Stimulated activated CD8-positive, alpha-beta memory T cell treated with anti-CD3 and anti-CD28 coated beads, Interleukin-12 subunit alpha, Interleukin-12 subunit beta, amount 100 ng/mL, for 24 hours (primary cell): Measurements from ENCODE around the gene FBXO2.

Source experiments
- DNase-seq: peaks from one replicate; pipeline ENCODE4 v3.0.0-alpha.2; 2020; ENCODE audit errors: extremely low read depth

Gene FBXO2

DNA sequence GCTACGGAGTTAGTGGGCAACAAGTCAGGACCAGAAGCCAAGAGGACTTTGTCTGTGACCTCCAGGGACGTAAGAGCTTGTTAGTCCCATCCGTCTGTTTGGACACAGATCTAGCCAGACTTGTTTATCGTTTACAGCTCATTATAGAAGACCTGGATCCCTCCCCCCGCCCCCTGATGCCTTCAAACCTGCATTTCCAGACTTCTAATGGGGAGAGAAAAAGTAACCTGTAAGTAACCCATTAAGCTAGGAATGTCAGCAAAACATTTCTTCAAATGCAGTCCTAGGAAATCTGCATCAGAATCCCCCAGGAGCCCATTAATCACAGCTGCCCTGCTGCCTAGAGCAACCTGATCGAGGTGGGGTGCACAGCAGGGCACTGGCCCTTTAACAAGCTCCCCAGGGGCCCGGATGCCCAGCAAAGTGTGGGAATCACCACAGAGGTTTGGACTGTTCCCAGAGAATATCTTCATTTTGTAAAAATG lies 28.1 kb upstream of the FBXO2 start:
- no peak for DNase-seq

DNA sequence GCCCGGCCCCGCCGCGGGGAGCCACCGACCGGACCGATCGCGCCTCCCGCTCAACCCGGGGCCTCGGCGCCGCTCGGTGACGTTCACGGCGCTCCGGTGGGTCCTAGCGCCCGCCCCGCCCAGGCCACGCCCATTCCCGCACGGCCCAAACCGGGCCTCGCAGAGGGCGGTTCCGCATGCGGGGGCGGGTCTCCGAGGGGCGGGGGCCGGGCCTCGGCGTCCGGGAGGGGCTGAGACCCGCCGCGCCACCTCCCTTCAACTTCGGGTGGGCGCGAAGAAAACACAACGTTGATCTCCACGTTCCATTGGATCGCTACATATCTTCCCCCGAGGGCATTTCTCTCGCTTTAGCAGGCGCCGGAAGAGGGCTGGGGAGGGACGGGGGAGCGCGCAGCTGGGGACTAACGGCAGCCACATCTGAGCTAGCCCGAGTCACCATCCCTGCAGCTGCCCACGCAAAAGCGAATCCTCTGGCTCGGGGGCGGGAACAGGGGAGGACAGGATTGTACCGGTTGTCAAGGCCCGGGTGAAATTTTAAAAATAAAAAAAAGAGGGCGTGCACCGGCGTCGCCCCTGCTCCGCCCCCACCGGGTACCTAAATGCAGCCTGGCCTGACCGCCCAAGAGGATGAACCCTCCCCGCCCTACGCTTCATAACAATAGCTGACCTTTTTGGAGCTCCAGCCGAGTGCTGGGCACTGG lies 27.0 kb upstream of the FBXO2 start, which contains the start of gene MAD2L2:
TSS of gene MAD2L2 (minus strand) at position 78 of the 701 bp plus-strand sequence. CDS start 547 bp downstream, outside the sequence.
- DNase-seq: peak; percentile 77

DNA sequence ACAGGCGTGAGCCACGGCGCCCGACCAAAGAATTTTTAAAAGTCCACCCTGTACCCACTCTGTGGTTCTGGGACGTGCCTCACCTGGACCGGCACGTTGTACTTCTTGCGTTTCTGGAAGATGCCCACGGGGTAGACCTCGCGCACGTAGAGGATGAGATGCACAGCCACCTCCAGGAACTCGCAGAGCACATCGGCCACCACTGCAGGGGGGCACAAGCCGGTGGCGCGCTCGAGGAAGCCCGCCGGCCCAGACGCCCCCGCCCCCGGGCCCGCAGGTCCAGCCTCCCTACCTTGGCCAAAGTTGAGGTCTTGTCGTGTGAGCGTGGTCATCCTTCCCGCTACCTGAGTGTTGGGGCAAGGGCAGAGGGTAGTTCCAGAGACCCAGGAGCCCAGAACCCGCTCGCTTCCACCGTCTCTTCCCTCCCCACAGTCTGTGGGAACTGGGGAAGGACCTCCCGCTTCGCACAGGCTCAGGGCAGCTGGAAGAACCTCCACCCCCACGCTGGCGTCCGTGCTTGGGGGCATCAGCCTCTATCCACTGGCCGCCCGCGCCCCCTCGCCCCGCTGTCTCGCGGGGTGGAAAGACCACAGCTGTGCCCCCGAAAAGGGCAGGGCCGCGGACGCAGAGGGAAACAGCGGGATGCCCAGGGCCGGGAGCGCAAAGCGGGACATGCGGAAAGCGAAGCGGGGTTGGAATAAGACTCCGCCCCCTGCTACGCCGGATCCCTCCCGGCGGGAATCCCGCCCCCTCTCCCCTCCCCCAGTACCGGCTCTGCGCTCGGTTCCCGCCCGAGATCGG lies 26.2 kb upstream of the FBXO2 start:
- DNase-seq: no peak

DNA sequence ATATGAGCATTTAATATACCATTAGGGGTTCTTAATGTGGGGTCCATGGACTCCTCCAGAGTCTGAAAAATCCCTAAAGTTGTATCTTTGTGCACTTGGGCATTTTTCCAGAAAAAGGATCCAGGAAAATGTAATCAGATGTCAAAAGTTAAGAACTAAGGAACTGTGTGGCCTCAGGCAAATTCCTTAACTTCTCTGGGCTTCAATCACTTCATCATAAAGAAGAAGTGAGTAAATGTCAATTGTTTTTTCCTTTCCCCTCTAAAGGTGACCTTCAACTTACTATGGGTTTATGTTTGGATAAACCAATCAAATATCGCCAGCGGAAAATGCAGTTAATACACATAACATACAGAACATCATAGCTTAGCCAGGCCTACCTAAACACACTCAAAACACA lies 24.2 kb upstream of the FBXO2 start:
- DNase-seq: no peak

DNA sequence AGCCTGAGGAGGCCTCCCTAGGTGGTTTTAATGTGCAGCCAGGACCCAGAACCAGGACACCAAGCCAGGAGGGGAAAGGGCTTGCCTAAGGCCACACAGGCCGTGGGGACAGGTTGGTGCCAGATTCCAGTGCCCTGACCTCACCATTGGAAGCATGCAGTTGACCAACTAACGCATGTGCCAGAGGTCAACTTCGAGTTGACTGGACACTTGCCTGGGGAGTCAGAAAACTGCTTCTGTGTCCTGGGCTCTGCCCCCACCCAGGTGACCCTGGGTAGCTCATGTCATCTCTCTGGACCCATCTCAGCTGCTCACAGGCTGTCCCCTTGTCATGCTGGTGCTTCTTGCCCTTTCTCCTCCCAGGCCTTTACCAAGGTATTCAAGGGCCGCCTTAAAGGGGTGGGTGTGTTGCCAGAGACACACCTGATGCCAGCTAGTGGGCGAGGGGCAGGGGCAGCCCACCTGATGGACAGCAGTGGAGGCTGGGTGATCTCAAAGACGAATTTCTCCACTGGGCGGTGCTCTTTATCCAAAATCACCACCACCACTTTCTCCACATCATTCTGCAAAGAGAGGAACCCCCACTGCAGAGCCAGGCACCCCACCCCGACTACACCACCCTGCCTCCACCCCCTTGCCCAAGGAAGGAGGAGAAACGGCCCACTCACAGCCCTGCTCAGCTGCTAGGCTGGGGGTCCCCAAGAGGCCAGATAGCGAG lies 22.3 kb upstream of the FBXO2 start:
- DNase-seq: no peak

DNA sequence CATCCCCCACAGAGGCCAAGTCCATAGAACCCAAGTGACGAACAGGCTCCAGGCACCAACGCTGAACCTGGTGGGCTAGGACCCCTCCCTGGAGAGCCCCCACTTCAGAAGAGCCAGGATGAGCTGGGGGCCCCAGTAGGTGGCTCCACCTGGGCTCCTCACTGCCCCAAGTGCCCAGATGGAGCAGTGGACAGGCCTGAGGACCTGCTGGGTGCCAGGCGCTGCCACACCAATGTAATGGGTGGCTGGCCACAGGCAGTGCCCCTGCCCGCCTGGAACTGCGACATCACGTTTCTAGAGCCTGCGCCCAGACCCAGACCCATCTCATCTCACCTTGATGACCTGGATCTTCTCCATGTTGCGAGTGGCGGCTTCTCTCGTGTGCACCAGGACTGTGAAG lies 21.1 kb upstream of the FBXO2 start:
- no peak for DNase-seq

DNA sequence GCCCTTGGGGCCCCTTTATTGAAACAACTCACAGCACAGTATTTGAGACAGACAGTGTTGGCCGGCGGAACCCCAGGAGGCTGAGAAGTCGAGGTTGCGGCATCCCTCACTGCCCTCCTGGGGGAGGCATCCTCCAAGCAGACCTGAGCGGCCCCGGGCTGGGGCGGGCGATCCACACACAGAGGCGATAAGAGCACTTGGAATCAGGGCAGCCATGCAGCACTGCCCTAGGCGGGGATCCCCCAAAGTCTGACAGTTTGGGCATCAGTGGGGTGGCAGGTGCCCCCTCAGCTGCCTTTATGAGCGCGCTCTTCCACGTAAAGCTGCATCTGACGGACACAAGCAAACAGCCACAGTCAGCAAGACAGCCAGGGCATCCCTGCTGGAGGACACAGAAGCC lies 20.3 kb upstream of the FBXO2 start:
- no peak for DNase-seq

DNA sequence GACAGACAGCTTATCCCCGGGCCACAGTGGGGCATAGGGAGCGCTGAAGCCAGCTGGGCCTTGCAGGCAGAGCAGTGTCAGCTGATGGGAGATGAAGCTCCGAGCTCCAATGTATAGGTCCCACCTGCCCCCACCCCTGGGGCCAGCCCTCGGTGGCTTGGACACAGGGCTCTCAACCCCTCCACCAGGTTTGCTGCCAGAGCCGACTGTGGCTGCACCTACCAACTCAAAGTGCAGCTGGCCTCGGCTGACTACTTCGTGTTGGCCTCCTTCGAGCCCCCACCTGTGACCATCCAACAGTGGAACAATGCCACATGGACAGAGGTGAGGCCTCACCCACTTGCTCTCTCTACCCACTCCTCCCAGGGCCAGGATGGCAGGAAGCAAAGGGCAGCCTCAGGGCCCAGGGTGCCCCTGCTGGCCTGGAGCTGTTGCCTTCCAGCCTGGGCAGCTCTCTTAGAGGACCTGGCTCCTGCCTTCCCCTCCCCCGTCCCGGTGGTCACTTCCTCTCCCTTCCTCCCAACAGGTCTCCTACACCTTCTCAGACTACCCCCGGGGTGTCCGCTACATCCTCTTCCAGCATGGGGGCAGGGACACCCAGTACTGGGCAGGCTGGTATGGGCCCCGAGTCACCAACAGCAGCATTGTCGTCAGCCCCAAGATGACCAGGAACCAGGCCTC lies 19.0 kb upstream of the FBXO2 start:
- no peak for DNase-seq

DNA sequence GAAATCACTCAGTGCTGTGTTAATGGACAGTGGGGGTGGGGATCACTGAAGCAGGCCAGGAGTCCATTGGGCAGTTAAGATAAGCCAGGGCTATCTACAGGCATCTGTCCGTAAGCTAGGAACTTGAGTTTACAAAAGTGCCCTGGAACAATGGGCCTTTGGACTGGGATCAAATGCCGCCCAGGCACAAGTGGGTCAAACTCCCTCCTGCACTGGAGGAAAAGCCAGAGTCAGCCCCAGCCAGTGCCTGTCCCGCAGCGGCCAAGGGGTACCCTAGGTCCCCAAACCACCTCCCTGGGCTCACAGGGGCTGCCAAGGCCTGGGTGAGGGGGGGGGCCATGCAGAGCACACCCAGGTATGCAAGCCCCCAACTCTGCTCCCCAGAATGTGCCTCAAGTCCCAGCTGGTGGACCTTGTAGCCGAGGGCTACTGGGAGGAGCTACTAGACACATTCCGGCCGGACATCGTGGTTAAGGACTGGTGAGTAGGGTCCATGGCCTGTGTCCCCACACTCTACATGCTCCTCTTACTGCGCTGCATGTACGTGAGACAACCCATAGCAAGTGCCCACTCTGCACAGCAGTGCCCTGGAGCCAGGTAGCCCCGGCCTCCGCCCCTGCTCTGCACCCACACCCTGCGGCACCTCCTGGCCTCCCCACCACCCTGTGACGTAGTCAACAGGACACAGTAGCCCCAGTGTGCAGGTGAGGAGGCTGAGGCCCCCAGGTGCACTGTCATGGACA lies 17.5 kb upstream of the FBXO2 start:
- DNase-seq: no peak

DNA sequence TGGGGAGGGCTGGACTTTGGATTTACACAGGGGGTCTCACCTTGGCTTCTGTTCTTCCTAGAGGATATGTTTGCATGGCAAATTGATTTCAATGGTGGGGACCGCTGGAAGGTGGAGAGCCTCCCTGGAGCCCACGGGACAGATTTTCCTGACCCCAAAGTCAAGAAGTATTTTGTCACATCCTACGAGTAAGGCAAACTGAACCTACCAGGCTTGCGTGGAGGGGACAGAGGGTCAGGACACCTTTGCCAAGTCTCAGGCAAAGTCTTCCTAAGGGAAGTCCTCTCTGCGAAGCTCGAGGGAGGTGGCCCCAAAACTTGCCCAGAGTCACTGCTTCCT lies 16.9 kb upstream of the FBXO2 start:
- no peak for DNase-seq

DNA sequence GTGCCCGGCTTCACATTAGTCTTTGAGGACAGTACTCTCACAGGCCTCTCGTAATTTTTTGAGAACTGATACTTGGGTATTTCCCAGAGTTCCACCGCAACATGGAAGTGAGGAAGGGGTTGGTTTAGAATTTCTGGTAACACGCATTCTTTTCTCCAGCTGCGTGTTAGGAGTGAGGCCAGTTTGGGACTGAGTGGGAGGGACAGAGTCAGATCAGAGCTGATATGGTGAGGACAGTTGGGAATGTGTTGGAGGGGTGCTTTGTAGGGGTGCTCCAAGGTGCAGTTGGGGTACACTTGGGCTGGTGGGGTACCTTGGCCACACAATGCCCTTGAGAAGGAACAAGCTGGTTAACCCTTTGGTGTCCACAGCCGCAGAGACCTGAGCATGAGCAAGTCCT lies 16.5 kb upstream of the FBXO2 start:
- DNase-seq: no peak

DNA sequence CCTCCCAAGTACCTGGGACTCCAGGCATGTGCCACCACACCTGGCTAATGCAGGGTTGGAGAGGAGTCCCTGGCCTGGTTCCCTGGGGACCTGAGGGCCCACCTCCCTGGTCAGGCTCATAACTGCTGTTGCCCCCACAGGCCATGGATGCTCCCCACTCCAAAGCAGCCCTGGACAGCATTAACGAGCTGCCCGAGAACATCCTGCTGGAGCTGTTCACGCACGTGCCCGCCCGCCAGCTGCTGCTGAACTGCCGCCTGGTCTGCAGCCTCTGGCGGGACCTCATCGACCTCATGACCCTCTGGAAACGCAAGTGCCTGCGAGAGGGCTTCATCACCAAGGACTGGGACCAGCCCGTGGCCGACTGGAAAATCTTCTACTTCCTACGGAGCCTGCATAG lies 14.3 kb upstream of the FBXO2 start:
- DNase-seq: no peak

DNA sequence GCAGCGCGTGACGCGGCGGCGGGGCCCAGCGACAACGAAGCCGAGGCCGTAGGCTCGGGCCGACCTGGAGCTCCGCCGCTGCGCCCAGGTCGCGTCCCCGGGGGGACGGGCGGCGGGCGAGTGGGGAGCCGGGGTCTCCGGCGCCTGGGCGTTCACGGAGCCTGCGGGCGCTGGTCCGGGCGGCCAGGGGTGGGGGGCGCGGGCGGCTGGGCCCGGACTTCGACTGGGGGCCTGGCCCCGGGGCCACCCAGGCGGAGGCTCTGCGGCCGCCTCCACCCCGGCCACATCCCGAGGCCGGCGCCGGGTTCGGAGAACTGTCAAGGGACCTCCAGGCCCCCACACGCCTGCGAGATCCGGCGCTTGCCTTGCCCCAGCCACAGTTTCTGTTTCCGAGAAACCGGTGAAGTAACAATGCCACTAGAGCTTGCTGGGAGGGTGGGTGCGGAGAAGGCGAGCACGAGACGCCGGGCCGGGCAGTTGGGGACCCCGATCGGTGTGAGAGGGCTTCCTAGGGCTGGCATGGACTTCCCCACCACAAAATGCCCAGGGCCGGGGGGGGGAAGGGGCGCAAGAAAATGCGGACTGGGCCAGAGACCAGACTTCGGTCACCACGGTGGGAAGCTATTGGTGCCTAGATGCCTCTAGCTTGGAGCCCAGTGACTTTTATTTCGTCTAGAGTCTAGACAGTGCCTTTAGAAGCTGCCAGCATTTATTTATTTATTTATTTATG lies 10.3 kb upstream of the FBXO2 start:
- DNase-seq: no peak

DNA sequence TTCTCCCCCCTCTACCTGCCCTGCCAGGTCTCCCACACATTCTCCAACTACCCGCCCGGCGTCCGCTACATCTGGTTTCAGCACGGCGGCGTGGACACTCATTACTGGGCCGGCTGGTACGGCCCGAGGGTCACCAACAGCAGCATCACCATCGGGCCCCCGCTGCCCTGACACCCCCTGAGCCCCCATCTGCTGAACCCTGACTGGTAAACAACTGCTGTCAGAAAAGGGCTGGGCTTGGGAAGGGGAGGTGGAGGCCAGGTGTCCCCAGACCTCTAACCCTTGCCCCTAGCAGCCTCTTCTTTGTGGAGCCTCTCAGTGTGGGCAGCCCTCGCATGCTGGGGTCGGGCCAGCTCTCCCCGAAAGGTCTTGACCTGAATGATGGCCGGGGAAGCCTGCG lies 6.9 kb upstream of the FBXO2 start:
- DNase-seq: no peak

DNA sequence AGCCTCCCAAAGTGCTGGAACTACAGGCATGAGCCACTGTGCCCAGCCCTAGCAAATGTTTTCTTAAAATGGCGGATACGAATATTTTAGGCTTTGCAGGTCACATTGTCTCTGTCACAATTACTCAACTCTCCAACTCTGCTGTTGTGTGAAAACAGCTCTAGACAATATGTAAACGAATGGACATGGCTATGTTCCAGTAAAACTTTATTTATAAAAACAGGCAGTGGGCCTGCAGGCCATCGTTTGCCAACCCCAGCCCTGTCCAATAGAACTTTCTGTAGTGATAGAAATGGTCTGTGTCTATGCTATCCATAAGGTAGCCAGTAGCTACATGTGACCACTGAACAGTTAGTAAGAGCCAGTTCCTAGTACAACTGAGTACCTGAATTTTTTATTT lies 5.5 kb upstream of the FBXO2 start:
- no peak for DNase-seq

DNA sequence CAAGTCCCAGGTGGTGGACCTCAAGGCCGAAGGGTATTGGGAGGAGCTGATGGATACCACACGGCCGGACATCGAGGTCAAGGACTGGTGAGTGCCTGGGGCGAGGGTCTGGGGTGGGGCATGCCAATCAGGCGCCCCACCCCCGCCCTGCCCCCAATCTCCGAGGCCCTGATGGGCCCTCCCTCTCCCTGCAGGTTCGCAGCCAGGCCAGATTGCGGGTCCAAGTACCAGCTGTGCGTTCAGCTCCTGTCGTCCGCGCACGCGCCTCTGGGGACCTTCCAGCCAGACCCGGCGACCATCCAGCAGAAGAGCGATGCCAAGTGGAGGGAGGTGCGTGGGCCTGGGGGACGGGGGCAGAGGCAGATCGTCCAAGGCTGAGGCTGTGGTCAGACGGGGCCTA lies 4.3 kb upstream of the FBXO2 start:
- no peak for DNase-seq

DNA sequence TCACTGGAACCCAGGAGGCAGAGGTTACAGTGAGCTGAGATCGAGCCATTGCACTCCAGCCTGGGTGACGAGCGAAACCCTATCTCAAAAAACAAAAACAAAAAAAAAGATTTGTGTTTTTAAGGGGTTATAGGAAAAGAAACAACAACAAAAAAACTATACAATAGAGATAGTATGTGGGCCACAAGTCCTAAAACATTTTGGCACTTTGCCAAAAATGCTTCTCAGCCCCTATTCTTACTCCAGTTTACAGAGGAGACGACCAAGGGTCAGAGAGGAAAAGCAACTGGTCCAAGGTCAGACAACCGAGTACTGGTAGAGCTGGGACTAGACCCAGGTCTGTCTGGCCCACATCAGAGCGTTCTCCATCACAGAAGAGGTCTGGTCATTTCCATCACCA lies 3.4 kb upstream of the FBXO2 start:
- DNase-seq: no peak

DNA sequence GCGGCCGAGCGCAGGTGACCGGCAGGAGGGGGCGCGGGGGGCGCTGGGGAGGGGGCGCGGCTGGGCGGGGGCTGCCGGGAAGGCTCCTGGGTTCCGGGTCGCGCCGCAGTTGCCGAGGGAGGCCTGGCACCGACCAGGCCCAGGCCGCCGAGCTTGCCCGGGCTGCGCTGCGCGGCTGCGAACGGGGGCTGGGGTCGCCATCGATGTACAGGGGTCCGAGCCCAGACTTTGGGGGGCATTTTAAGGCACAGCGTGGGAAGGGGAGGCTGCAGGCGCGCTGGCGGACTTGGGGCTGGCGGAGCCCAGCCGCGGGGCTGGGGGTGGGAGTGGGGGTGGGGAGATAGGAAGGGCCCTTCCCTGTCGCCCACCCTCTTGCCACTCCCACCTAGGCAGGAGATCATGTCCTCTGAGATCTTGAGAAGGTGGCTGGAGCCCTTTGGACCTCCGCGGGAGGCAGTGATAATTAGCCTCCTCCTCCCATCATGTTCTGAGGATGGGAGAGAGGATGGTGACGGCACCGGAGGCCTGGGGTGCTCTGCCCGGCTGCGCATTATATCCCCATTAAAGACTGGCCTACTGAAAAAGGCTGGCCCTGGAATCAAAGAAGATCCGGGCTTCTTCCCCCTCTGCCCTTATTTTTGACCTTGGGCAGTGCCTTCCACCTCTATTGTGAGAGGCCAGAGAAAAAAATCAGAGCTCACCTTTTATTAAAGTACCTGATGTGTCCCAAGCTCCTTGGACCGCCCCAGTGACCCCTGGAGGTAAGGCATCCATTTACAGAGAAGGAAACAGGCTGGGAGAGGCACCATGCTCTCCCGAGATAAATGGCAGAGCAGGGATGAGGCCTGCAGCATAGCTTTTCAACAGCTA lies 945 bp upstream of the FBXO2 start:
- DNase-seq: no peak

DNA sequence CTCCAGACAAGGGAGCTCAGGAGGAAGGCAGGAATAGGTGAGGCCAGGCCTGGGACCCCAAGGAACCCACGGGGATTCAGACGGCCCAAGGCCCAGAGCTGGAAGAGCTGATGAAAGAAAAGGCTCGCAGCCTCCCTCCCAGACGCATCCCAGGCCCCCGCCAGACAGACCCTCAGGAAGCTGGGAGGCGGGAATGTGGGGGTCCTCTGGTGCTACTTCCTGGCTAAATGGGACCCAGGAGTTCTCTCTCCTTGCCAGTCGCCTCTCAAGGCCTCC lies 430 bp downstream of the FBXO2 start:
- no peak for DNase-seq
